Hepatic stellate cell (primary cell): Measurements from ENCODE around the gene RRAGD.
A peak's percentile ranks its signal among the peaks of the same experiment; 100 is the strongest.

ENCODE experiments used
- DNase-seq: peaks from one replicate; pipeline ENCODE4 v3.0.0; 2011; ENCODE audit warnings: low spot score

Gene RRAGD

GRCh38 chr6:89412071-89413005 is at the start of gene RRAGD:
TSS of gene RRAGD (minus strand) at chr6:89412273. CDS start at chr6:89411993, 280 bp downstream.
- DNase-seq = peak; percentile 42

- DNase-seq = no peak
These were observed 48.6 kb upstream of the RRAGD start for GRCh38 chr6:89460713-89461112.

GRCh38 chr6:89459501-89459900 is 47.4 kb upstream of the RRAGD start:
- no peak for DNase-seq

- no peak for DNase-seq
These were observed 46.6 kb upstream of the RRAGD start for GRCh38 chr6:89458704-89459103.

GRCh38 chr6:89454300-89454699 is 42.2 kb upstream of the RRAGD start:
- DNase-seq = no peak

GRCh38 chr6:89452281-89452680 is 40.2 kb upstream of the RRAGD start:
- DNase-seq = no peak

- no peak for DNase-seq
These were observed 37.1 kb upstream of the RRAGD start for GRCh38 chr6:89449193-89449592.

- no peak for DNase-seq
These were observed 31.6 kb upstream of the RRAGD start for GRCh38 chr6:89443658-89444057.

GRCh38 chr6:89440200-89440599 is 28.1 kb upstream of the RRAGD start:
- no peak for DNase-seq

- DNase-seq = no peak
These were observed 26.9 kb upstream of the RRAGD start for GRCh38 chr6:89439014-89439413.

GRCh38 chr6:89438248-89438647 is 26.2 kb upstream of the RRAGD start:
- no peak for DNase-seq

- DNase-seq = no peak
These were observed 24.2 kb upstream of the RRAGD start for GRCh38 chr6:89436226-89436625.

- DNase-seq = no peak
These were observed 22.9 kb upstream of the RRAGD start for GRCh38 chr6:89434954-89435353.

GRCh38 chr6:89434150-89434499 is 22.1 kb upstream of the RRAGD start:
- DNase-seq = no peak

GRCh38 chr6:89433252-89434149 is 21.4 kb upstream of the RRAGD start:
- no peak for DNase-seq

GRCh38 chr6:89432875-89433251 is 20.8 kb upstream of the RRAGD start, which contains the start of gene ANKRD6:
TSS of gene ANKRD6 (plus strand) at chr6:89433152. CDS start at chr6:89566977, 133,825 bp downstream.
- DNase-seq = peak; percentile 62

GRCh38 chr6:89430201-89430962 is 18.3 kb upstream of the RRAGD start:
- DNase-seq = no peak

- no peak for DNase-seq
These were observed 4.7 kb upstream of the RRAGD start for GRCh38 chr6:89416796-89417195.

GRCh38 chr6:89415185-89415584 is 3.1 kb upstream of the RRAGD start:
- DNase-seq = no peak

GRCh38 chr6:89414215-89414614 is 2.1 kb upstream of the RRAGD start:
- no peak for DNase-seq

GRCh38 chr6:89413006-89413400 is 930 bp upstream of the RRAGD start:
- DNase-seq = no peak
